Osteocyte (in vitro differentiated cells): Measurements from ENCODE around the gene CDK1. TPM values are rescaled to one million over a fixed set of nuclear protein-coding genes. Genes with fewer than 3 reads are reported as not detected.

Experiments used
- DNase-seq: peaks from one replicate; pipeline ENCODE4 v3.0.0; 2021; ENCODE audit warnings: mixed read lengths; ENCODE audit not compliant: unreplicated experiment; ENCODE audit errors: extremely low spot score
- H3K27ac Mint-ChIP-seq: one replicate; pipeline ENCODE4 v1.8.0; 2021; ENCODE audit warnings: mild to moderate bottlenecking, mixed read lengths; ENCODE audit not compliant: unreplicated experiment
- H3K27me3 Mint-ChIP-seq: one replicate; pipeline ENCODE4 v1.8.0; 2021; ENCODE audit warnings: mixed read lengths; ENCODE audit not compliant: unreplicated experiment
- H3K36me3 Mint-ChIP-seq: one replicate; pipeline ENCODE4 v1.8.0; 2021; ENCODE audit warnings: mixed read lengths; ENCODE audit not compliant: unreplicated experiment
- H3K4me1 Mint-ChIP-seq: one replicate; pipeline ENCODE4 v1.8.0; 2021; ENCODE audit warnings: mixed read lengths; ENCODE audit not compliant: unreplicated experiment
- H3K4me3 Mint-ChIP-seq: one replicate; pipeline ENCODE4 v1.8.0; 2021; ENCODE audit warnings: mild to moderate bottlenecking, moderate library complexity, mixed read lengths; ENCODE audit not compliant: unreplicated experiment
- H3K9me3 Mint-ChIP-seq: one replicate; pipeline ENCODE4 v1.8.0; 2021; ENCODE audit warnings: mixed read lengths; ENCODE audit not compliant: unreplicated experiment
- total RNA-seq: library from RNA; stranded (reverse); gene quantifications from 2 replicates; pipeline ENCODE4 v1.2.1, GENCODE V29; 2021
- TF ChIP-seq, protein P1 (sequence below): fragments of 200-600 bp; sonication (generic); IDR thresholded peaks from 2 replicates; pipeline ENCODE4 v1.5.0; 2021; ENCODE audit warnings: antibody characterized with exemption, mild to moderate bottlenecking, moderate library complexity

The CDK1 gene
- total RNA-seq, 1 donor from 2014 or later: 13.1 TPM

GRCh38 chr10:60800918-60801317 is 22.6 kb downstream of the CDK1 start:
- TF ChIP-seq, protein P1, sequence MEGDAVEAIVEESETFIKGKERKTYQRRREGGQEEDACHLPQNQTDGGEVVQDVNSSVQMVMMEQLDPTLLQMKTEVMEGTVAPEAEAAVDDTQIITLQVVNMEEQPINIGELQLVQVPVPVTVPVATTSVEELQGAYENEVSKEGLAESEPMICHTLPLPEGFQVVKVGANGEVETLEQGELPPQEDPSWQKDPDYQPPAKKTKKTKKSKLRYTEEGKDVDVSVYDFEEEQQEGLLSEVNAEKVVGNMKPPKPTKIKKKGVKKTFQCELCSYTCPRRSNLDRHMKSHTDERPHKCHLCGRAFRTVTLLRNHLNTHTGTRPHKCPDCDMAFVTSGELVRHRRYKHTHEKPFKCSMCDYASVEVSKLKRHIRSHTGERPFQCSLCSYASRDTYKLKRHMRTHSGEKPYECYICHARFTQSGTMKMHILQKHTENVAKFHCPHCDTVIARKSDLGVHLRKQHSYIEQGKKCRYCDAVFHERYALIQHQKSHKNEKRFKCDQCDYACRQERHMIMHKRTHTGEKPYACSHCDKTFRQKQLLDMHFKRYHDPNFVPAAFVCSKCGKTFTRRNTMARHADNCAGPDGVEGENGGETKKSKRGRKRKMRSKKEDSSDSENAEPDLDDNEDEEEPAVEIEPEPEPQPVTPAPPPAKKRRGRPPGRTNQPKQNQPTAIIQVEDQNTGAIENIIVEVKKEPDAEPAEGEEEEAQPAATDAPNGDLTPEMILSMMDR: no peak
- no peaks in the 10 kb centered on the region for H3K9me3 Mint-ChIP-seq
- no peak overlapping the region for H3K27ac Mint-ChIP-seq
- DNase-seq: no peak
- no peaks in the 10 kb centered on the region for H3K27me3 Mint-ChIP-seq
- peaks cover 4% of the 10 kb centered on the region for H3K36me3 Mint-ChIP-seq
- H3K4me1 Mint-ChIP-seq: peaks cover 13% of the 10 kb centered on the region
- H3K4me3 Mint-ChIP-seq: no peak overlapping the region

DNA sequence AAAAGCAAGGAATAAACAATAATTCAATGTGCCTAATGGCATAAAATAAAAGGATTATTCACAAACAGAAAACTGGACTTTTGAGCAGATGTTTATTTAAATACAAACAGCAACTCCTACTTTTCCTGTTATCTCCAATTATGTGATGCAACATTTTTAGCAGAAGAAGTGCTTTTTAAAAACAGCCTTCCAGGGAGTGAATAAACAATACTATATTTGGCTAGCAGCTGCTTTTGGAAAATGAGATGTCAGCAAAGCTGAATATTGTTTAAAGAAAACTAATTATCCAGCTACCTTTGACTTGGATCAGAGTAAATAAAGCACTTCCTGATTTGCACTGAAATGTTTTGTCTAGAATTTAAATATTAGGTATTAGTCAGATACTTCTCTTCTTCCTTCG is 23.2 kb downstream of the CDK1 start:
- no peak overlapping the region for H3K27ac Mint-ChIP-seq
- H3K9me3 Mint-ChIP-seq: no peaks in the 10 kb centered on the region

DNA sequence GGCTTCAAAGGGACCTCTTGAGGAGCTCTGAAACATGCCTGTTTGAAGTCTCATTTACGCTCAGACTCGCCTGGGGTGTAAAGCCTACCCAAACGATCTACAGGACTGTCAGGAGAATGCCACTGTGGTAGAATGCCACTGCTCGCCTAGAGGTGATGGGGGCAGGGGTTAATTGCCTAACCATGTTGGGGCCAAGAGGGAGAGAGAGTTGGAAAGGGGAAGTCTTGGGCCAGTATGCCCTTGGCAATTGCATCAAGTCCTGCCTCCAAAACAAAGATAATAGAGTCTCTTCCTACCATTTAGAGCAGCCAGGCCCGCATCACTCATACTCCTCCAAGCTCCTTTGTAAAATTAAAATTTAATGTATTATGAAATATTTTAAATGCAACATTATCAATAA is 25.2 kb downstream of the CDK1 start:
- Mint-ChIP-seq H3K36me3 (no peaks in the 10 kb centered on the region), H3K27ac (no peak overlapping the region), H3K27me3 (no peaks in the 10 kb centered on the region), H3K4me1 (peaks cover 16% of the 10 kb centered on the region), H3K4me3 (no peak overlapping the region), H3K9me3 (no peaks in the 10 kb centered on the region)
- TF ChIP-seq, protein P1: no peak
- DNase-seq: no peak

More for the DNA sequence above, 23.2 kb downstream of the CDK1 start:
- Mint-ChIP-seq H3K27me3 (no peaks in the 10 kb centered on the region), H3K4me1 (peaks cover 16% of the 10 kb centered on the region), H3K36me3 (peaks cover 1% of the 10 kb centered on the region), H3K4me3 (no peak overlapping the region)
- DNase-seq: no peak
- TF ChIP-seq, protein P1: no peak

GRCh38 chr10:60803865-60804264 is 25.6 kb downstream of the CDK1 start:
- TF ChIP-seq, protein P1: no peak
- no peak for DNase-seq
- Mint-ChIP-seq H3K4me3 (no peak overlapping the region), H3K27ac (no peak overlapping the region), H3K36me3 (no peaks in the 10 kb centered on the region), H3K9me3 (no peaks in the 10 kb centered on the region), H3K27me3 (no peaks in the 10 kb centered on the region), H3K4me1 (peaks cover 16% of the 10 kb centered on the region)

DNA sequence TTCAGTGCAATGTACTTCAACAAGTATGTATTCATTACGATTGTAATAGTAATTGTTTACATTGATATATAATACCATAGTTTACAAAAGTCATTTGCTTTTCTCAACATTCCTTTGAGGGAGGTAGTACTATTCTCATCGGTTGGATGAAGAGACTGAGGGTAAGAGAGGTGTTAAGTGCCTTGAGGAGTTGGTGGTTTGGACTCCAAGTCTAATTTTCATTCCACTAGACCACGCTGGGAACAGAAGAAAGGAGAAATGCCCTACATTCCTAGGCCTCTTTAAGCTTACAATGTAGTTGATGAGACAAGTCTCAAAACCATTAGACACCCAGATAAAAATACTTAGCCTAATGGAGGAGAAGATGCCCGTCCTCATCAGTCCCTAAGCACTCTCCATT is 28.6 kb downstream of the CDK1 start:
- Mint-ChIP-seq H3K27me3 (no peaks in the 10 kb centered on the region), H3K9me3 (no peaks in the 10 kb centered on the region), H3K36me3 (no peaks in the 10 kb centered on the region), H3K4me1 (peaks cover 8% of the 10 kb centered on the region), H3K27ac (no peak overlapping the region), H3K4me3 (no peak overlapping the region)
- no peak for DNase-seq
- TF ChIP-seq, protein P1: no peak
